HUES48 (cell line): ENCODE results near the gene RPP14.

Experiments
- H3K27ac ChIP-seq: one replicate; pipeline ENCODE4 v1.7.0; 2013; ENCODE audit warnings: low read depth, low read length, inconsistent platforms
- H3K27me3 ChIP-seq: 2 replicates; pipeline ENCODE4 v1.6.1; 2013; ENCODE audit warnings: mild to moderate bottlenecking, low read length; ENCODE audit not compliant: control insufficient read depth, insufficient read depth
- H3K36me3 ChIP-seq: 2 replicates; pipeline ENCODE4 v1.6.1; 2013; ENCODE audit warnings: low read length; ENCODE audit not compliant: control insufficient read depth, insufficient read depth
- H3K4me1 ChIP-seq: 2 replicates; pipeline ENCODE4 v1.6.1; 2013; ENCODE audit warnings: mild to moderate bottlenecking, low read length; ENCODE audit not compliant: control insufficient read depth, insufficient read depth
- H3K4me3 ChIP-seq: 2 replicates; pipeline ENCODE4 v1.5.1; 2013; ENCODE audit warnings: mild to moderate bottlenecking, low read depth, low read length
- H3K9ac ChIP-seq: 2 replicates; pipeline ENCODE4 v1.6.1; 2013; ENCODE audit warnings: mild to moderate bottlenecking, low read depth, low read length, moderate library complexity
- H3K9me3 ChIP-seq: 2 replicates; pipeline ENCODE4 v1.6.1; 2013; ENCODE audit warnings: low read length; ENCODE audit not compliant: control insufficient read depth, insufficient read depth

The RPP14 gene

GRCh38 chr3:58321791-58322190 lies 15.7 kb downstream of the RPP14 start:
- Histone ChIP-seq H3K4me3 (peak overlapping the region; percentile 41), H3K27ac (peak overlapping the region; percentile 74), H3K9ac (no peak overlapping the region), H3K36me3 (peaks cover 31% of the 10 kb centered on the region), H3K9me3 (no peaks in the 10 kb centered on the region), H3K4me1 (peaks cover 18% of the 10 kb centered on the region), H3K27me3 (no peaks in the 10 kb centered on the region)

GRCh38 chr3:58322793-58323192 lies 16.7 kb downstream of the RPP14 start:
- Histone ChIP-seq H3K9ac (no peak overlapping the region), H3K27ac (no peak overlapping the region), H3K27me3 (no peaks in the 10 kb centered on the region), H3K36me3 (peaks cover 21% of the 10 kb centered on the region), H3K4me3 (no peak overlapping the region), H3K4me1 (peaks cover 18% of the 10 kb centered on the region), H3K9me3 (no peaks in the 10 kb centered on the region)

- H3K4me3 ChIP-seq = no peak overlapping the region
- no peaks in the 10 kb centered on the region for H3K27me3 ChIP-seq
- peaks cover 18% of the 10 kb centered on the region for H3K4me1 ChIP-seq
- peaks cover 12% of the 10 kb centered on the region for H3K36me3 ChIP-seq
- H3K9me3 ChIP-seq = no peaks in the 10 kb centered on the region
- no peak overlapping the region for H3K9ac ChIP-seq
- no peak overlapping the region for H3K27ac ChIP-seq
These were observed 17.7 kb downstream of the RPP14 start for GRCh38 chr3:58323529-58324390.

GRCh38 chr3:58324391-58325390 lies 18.6 kb downstream of the RPP14 start:
- no peaks in the 10 kb centered on the region for H3K27me3 ChIP-seq
- H3K9me3 ChIP-seq = no peaks in the 10 kb centered on the region
- no peak overlapping the region for H3K9ac ChIP-seq
- H3K4me3 ChIP-seq = no peak overlapping the region
- peaks cover 3% of the 10 kb centered on the region; the same call in 1 of the 2 replicates for H3K36me3 ChIP-seq
- peaks cover 18% of the 10 kb centered on the region for H3K4me1 ChIP-seq
- H3K27ac ChIP-seq = no peak overlapping the region

- peaks cover 18% of the 10 kb centered on the region for H3K4me1 ChIP-seq
- no peak overlapping the region for H3K9ac ChIP-seq
- H3K36me3 ChIP-seq = no peaks in the 10 kb centered on the region
- no peaks in the 10 kb centered on the region for H3K9me3 ChIP-seq
- no peak overlapping the region for H3K27ac ChIP-seq
- H3K4me3 ChIP-seq = no peak overlapping the region
- no peaks in the 10 kb centered on the region for H3K27me3 ChIP-seq
These were observed 19.5 kb downstream of the RPP14 start for GRCh38 chr3:58325525-58325992.

GRCh38 chr3:58326267-58326900 lies 20.3 kb downstream of the RPP14 start:
- Histone ChIP-seq H3K4me1 (peaks cover 14% of the 10 kb centered on the region), H3K9ac (no peak overlapping the region), H3K36me3 (no peaks in the 10 kb centered on the region), H3K9me3 (no peaks in the 10 kb centered on the region), H3K27ac (no peak overlapping the region), H3K4me3 (no peak overlapping the region), H3K27me3 (no peaks in the 10 kb centered on the region; the same call in 1 of the 2 replicates)

GRCh38 chr3:58329150-58329921 lies 23.3 kb downstream of the RPP14 start:
- H3K4me1 ChIP-seq = peaks cover 13% of the 10 kb centered on the region; the same call in 1 of the 2 replicates
- no peak overlapping the region for H3K27ac ChIP-seq
- no peak overlapping the region for H3K9ac ChIP-seq
- H3K9me3 ChIP-seq = no peaks in the 10 kb centered on the region
- H3K4me3 ChIP-seq = no peak overlapping the region
- H3K27me3 ChIP-seq = peaks cover 18% of the 10 kb centered on the region
- H3K36me3 ChIP-seq = no peaks in the 10 kb centered on the region

GRCh38 chr3:58329922-58330413 lies 23.9 kb downstream of the RPP14 start:
- no peak overlapping the region for H3K27ac ChIP-seq
- H3K27me3 ChIP-seq = peaks cover 21% of the 10 kb centered on the region
- no peak overlapping the region for H3K4me3 ChIP-seq

GRCh38 chr3:58331593-58332152 lies 25.6 kb downstream of the RPP14 start:
- H3K4me3 ChIP-seq = no peak overlapping the region
- peaks cover 21% of the 10 kb centered on the region for H3K27me3 ChIP-seq
- no peaks in the 10 kb centered on the region for H3K9me3 ChIP-seq
- peaks cover 19% of the 10 kb centered on the region; the same call in 1 of the 2 replicates for H3K4me1 ChIP-seq
- no peaks in the 10 kb centered on the region for H3K36me3 ChIP-seq
- H3K9ac ChIP-seq = no peak overlapping the region
- no peak overlapping the region for H3K27ac ChIP-seq

More at GRCh38 chr3:58329922-58330413, 23.9 kb downstream of the RPP14 start:
- Histone ChIP-seq H3K9me3 (no peaks in the 10 kb centered on the region), H3K4me1 (peaks cover 15% of the 10 kb centered on the region; the same call in 1 of the 2 replicates), H3K36me3 (no peaks in the 10 kb centered on the region), H3K9ac (no peak overlapping the region)
